Measurements from ENCODE around the gene TPCN2. TPM values are rescaled to one million over a fixed set of nuclear protein-coding genes. Genes with fewer than 3 reads are reported as not detected.
A peak's percentile ranks its signal among the peaks of the same experiment; 100 is the strongest.
"Not testable (repeated sequence)": the region's sequence is repeated elsewhere in the genome, so short reads cannot be mapped to it uniquely, and the experiment has no call there.

Gene TPCN2
- total RNA-seq, 1 experiment from 2014 or later, result 3.0 TPM

DNA sequence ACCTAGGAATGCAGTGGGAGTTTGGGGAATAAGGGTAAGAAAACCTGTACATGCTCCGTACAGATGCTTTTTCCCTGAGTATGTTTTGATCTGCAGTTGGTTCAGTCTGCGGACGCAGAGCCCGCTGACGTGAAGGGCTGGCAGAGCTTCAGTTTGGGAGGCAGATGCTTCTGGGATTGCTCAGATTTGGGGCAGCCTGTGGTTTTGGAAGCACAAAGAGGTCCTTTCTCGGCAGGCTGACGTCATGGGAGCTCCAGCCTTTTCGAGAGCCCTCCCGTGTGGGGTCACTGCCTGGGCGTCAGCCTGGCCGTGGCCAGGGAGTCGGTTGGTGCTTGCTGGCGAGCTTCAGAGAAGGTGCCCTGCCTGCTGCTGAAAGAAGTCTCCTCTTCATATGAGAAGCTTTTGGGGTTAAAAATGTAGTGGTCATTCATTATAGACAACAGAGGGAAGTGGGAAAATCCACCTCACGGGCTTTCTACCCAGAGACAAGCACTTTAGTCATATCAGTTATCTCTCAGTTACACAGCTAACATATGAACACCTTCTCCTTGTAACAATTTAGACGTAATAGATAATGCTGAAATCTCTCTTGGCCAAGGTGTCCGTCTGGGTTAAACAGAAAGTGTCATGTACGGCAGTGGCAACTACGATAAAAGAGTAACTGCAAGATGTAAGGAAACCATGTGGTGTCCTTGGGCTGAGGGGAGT is 26.8 kb downstream of the TPCN2 start:
- peak; percentile 99 for DNase-seq (ENCODE audit: low read depth)

DNA sequence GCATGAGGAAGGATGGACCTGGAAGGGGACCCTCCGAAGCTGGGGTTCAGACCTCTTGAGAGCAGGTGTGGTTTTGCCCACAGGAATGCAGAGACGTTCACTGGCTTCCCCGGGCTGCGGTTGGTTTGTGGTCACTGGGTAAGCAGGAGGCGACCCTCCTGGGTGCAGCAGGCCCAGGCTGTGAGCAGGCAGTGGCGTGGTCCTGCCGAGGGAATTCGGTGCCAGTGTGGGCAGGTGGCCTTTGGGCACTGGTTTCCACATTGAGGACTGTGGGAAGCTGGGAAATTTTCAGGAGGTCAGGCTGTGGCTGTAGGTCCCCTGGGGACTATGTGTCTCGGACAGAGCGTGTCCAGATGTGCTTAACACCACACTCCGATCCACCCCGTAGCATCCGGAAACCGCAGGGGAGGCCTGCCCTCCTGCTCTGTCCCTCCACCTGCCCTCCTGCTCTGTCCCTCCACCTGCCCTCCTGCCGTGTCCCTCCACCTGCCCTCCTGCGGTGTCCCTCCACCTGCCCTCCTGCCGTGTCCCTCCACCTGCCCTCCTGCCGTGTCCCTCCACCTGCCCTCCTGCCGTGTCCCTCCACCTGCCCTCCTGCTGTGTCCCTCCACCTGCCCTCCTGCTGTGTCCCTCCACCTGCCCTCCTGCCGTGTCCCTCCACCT is 27.5 kb downstream of the TPCN2 start:
- peak; percentile 81 for DNase-seq (ENCODE audit: low read depth)

DNA sequence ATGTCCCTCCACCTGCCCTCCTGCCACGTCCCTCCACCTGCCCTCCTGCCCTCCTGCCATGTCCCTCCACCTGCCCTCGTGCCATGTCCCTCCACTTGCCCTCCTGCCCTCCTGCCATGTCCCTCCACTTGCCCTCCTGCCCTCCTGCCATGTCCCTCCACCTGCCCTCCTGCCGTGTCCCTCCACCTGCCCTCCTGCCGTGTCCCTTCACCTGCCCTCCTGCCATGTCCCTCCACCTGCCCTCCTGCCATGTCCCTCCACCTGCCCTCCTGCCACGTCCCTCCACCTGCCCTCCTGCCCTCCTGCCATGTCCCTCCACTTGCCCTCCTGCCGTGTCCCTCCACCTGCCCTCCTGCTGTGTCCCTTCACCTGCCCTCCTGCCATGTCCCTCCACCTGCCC is 28.2 kb downstream of the TPCN2 start:
- DNase-seq (ENCODE audit: low read depth), result not testable (repeated sequence)

DNA sequence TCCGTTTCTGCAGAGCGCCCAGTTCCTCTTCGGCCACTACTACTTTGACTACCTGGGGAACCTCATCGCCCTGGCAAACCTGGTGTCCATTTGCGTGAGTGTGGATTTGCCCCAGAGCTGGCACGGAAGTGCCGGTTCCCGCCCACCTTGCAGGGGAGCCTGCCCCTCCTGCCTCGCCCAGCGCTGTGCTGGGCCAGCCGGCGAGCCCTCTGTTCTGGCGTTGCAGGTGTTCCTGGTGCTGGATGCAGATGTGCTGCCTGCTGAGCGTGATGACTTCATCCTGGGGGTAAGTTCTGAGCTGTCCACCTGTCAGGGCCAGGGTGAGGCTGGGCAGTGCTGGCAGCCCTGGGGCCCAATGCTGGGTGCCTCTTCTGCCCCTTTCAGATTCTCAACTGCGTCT is 29.8 kb downstream of the TPCN2 start:
- DNase-seq (ENCODE audit: low read depth), result no peak

DNA sequence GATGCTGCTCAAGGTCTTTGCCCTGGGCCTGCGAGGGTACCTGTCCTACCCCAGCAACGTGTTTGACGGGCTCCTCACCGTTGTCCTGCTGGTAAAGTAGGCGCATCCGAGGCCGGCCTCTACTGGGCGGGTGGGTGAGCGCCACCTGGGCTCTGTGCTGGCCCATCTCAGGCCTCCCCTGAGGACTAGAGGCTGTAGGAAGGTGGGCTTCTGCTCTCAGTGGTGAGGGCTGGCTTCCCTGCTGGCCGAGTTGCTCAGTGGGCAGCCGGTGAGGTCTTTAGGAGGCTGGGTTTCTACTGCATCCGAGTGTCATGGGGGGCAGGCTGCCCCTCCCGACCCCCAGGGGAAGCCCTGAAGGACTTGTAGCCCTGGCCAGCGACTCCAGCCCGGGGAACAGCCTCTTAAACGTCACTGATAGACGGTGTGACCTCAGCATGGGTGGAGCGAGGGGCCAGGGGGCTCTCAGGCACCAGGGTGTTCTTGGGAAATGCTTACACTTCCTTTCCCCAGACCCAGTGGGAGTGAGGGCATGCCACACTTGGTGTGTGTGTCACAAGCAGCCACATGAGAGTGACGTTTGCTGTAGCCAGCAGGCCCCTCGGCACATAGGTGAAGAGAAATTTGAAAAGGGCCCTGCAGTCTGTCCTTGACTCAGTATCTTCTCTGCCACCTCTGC is 30.3 kb downstream of the TPCN2 start:
- no peak for DNase-seq (ENCODE audit: low read depth)

DNA sequence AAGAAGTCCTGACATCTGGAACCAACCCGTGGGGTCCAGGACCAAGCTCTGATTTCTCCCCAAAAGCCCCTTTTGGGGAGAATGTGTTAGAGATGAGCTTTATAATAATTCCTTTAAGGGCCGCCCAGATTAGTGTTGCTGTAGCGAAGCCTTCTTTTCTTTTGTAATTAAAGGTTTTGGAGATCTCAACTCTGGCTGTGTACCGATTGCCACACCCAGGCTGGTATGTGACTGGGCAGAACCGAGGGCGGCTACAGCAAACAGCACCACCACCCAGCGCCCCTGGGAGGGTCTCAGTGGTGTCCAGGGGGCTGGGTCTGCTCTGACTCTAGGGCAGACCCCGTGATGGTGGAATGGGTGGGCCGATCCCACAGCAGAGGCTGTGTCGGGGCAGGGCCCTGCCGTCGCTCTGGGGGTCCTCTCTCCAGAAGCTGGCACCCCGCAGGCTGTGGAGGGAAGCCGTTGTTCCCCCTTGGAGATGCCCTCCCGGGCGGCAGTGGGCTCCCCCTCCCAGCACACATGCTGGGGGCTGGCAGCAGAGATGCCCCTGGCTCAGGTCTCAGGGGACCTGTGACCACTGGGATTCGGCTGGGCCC is 31.0 kb downstream of the TPCN2 start:
- DNase-seq (ENCODE audit: low read depth), result no peak

DNA sequence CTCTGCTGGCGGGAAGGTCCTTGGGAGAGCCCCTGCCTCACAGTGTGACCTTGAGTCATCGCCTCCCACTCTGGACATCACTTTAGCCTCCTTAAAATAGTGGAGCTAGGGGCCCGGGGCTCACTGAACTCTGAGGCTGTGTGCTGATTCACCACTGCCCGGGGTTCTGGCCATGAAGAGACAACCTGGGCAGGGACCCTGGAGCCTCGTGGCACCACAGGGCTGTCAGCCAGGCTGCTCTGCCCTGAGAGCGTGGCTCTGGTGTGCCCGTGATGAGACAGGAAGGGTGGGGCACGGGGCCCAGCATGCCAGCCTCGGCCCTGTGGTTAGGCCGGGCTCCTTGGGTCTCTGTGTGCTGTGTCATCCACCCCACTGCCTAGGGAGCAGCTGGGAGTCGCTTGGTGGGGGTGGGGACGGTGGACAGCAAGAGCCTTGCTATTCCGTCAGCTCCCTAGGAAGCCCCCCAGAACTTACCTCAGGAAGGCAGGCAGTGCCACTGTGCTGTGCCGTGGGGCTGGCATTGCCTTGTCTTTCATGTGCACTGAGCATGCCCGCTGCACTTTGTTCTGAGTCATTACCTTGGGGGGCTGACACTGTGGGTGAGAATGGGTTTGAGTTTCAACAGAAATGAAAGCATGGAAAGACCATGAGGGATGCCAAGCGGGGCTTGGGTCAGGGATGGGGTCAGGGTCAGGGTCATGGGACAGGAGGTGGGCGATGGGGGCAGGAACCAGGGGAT is 31.7 kb downstream of the TPCN2 start:
- peak; percentile 90 for DNase-seq (ENCODE audit: low read depth)

DNA sequence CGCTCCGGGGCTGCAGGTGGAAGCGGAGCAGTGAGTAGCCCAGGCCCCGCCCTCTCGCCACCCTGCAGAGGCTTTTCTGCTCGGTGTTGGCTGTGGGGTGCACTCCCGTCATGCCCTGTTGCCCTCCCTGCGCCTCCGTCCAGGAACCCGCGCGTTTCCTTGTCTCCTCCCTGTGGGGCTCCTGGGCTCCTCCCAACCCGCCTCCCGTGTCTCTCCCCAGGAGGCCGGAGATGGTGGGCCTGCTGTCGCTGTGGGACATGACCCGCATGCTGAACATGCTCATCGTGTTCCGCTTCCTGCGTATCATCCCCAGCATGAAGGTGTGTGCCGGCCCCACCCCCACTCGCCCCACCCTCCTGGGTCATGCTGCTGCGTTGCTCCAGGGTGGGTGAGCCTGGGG is 32.4 kb downstream of the TPCN2 start:
- no peak for DNase-seq (ENCODE audit: low read depth)

DNA sequence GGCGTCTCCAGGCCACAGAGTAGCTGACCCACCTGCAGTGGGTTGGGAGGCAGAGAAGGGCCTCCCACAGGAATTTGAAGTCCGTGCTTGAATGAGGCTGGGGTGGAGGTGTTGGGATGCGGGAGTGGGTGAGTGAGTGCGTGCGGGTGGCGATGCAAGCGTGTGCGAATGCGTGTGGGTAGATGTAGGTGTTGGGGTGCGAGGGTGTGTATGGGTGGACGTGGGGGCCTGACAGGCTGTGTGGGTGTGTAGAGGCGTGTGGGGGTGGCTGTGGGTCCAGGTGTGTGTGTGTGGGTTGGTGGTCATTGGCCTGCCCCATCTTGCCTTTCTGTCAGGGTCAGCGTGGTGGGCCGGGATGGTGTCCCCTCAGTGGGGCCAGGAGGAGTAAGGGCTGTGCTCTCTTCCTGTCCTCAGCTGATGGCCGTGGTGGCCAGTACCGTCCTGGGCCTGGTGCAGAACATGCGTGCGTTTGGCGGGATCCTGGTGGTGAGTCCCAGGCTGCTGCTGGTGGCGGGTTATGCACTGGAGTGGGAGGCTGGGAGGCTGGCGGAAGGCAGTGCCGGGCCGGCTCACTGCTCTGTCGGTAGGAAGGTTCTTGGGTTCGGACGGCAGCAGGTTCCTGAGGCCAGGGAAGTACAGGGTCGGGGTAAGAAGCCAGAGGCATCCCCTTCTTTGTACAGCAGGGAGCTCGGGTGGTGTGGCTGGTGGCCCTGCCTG is 35.0 kb downstream of the TPCN2 start:
- no peak for DNase-seq (ENCODE audit: low read depth)

DNA sequence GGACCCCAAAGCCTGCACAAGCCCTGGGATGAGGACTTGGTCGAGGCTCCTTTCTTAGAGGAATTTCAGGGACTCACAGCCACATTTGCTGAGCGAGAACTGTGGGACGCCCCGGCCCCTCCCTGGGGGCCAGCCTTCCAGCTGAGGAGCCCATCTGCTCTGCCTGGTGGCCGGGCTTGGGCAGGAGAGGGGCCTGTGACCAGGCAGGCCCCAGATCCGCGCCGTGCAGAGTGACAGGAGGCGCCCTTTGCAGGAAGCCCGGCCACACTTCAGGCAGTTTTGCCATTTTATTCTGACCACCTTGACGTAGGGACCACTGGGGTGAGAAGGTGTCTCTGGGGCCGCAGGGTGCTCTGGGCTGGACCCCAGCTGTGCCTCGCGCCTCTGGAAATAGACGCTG is 35.6 kb downstream of the TPCN2 start:
- DNase-seq (ENCODE audit: low read depth), result no peak

DNA sequence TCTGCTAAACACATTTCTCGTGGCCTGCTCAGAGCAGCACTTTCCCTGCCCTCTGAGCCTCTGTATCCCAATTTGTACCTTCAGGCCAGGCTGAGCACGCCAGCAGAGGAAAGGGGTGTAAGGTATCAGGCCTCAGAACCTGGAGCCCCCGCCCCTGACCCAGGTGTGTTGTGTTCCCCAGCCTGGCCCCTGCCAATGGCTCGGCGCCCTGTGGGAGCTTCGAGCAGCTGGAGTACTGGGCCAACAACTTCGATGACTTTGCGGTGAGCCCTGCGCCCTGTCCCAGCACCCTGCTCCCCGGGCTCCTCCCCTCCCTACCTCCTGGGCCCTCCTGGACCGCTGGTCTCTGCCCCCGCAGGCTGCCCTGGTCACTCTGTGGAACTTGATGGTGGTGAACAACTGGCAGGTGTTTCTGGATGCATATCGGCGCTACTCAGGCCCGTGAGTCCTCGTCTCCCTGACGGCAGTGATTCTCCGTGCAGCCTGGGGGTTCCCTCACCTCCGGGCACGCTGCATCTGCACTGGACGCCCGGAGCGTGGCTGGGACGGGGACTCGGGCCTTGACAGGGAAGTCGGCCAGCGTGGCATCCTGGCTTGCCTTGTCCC is 36.9 kb downstream of the TPCN2 start:
- DNase-seq (ENCODE audit: low read depth), result no peak

DNA sequence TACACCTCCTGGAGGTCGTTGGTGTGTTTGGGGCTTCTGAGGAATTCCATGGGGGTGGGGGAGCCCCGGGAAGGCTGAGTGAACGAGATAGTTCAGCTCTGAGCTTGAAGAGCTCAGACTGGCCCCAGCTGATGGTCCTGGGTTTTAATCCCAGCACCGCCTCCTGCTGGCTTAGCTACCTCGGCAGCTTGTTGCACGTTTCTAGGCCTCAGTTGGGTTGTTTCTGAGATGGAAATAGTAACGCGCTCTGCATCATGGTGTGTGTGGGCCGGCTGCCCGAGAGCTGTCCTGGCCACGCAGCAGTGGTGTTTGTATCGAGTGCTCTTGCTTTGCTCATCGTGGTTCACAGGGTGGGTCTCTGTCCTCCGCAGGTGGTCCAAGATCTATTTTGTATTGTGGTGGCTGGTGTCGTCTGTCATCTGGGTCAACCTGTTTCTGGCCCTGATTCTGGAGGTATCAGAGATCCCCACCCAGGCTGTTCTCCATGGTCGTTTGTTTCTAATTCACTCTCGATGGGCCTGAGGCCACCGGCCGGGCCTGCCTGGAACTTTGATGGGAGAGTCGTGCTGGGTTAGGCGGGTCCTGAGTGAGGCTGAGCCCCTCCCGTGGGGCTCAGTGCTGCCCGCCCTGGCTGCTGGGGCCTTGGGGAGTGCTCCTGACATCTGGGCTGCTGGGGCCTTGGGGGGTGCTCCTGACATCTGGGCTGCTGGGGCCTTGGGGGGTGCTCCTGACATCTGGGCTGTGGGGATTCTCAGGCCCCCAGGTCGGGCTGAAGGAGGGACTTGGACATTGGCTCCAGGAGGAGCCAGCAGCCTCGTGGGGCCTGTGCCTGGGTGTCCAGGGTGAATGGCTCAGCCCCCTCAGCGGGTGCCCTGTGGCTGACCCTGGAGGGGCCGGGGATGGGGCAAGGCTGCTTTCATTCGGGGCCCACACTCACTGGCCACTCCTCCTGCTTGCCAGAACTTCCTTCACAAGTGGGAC is 37.7 kb downstream of the TPCN2 start:
- no peak for DNase-seq (ENCODE audit: low read depth)

DNA sequence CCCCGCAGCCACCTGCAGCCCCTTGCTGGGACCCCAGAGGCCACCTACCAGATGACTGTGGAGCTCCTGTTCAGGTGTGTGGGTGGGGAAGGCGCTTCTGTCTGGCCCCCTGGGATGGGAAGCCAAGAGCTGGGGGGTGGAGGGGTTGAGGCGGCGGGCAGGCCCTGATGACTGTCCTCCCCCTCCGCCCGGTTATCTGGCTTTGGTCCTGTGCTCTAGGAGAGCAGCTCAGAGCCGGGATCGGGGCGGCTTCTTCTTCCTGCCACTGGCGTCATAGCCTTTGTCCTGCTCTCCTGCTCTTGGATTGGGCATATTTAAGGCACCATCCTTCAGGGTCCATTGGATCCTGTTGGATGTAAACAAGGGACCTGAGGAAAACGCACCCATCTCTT is 38.4 kb downstream of the TPCN2 start:
- no peak for DNase-seq (ENCODE audit: low read depth)

DNA sequence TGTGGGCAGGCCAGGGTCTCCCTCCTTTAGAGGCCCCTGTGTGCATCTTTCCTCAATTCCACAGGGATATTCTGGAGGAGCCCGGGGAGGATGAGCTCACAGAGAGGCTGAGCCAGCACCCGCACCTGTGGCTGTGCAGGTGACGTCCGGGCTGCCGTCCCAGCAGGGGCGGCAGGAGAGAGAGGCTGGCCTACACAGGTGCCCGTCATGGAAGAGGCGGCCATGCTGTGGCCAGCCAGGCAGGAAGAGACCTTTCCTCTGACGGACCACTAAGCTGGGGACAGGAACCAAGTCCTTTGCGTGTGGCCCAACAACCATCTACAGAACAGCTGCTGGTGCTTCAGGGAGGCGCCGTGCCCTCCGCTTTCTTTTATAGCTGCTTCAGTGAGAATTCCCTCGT is 39.1 kb downstream of the TPCN2 start:
- no peak for DNase-seq (ENCODE audit: low read depth)

DNA sequence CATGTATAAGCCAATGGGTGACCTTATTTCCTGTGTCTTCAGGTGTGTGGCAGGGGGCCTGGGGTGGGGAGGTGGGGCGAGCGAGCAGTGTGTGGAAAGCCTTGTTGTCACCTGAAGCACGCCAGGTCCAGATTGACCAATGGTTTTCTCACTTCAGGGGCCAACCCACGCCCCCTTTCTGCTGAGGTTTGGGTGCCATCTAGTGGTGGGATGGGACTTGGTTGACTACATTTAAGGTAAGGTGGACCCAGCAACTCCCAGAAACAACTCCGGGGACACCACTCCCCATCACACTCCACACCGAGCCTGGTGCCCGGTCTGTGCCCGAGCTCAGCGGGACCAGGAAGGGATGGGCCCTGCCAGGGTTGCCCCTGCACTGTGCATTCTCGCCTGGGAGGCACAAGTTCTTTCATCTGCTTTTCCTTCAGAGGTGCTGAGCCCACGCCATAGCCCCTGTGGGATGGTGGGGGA is 40.0 kb downstream of the TPCN2 start:
- DNase-seq (ENCODE audit: low read depth), result peak; percentile 79

DNA sequence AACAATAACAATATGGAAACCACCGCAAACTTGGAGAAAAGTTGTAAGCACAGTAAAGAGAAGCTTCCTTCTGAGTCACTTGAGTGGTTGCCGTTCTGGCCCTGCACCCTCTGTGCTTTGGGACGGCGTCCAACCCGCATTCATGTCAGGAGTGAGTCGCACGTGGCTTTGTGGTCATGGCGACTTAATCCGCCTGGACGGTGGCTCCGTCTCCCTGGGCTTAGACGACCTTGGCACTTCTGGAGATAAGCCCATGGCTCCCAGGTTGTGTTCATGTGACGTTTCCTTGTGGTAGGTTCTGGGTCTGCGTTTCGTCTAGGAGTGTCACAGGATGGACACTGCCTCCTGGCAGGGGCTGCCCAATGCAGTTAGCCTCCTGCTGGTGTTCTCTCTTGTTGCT is 40.5 kb downstream of the TPCN2 start:
- DNase-seq (ENCODE audit: low read depth), result peak; percentile 94

DNA sequence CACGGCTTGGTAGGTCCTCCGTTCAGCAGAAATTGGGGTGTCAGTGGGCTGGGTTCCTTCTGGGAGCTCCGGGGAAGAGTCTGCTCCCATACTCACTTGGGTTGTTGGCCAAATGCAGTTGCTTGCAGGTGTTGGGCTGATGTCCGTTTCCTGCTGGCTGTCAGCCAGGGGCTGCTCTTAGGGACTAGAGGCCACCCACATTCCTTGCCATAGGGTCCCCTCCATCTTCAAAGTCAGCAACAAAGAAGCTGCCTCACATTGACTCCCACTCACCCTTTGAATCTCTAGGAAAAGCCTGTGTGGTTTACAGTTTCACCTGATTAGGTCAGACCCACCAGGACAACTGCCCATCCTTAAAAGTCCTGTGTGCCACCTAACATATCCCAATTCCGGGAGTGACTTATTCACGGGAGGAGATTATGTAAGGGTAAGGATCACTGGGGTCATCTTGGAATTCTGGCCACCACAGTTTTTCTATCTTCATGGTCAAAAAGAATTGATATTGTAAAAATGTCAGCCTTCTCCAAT is 43.0 kb downstream of the TPCN2 start:
- DNase-seq (ENCODE audit: low read depth), result no peak

DNA sequence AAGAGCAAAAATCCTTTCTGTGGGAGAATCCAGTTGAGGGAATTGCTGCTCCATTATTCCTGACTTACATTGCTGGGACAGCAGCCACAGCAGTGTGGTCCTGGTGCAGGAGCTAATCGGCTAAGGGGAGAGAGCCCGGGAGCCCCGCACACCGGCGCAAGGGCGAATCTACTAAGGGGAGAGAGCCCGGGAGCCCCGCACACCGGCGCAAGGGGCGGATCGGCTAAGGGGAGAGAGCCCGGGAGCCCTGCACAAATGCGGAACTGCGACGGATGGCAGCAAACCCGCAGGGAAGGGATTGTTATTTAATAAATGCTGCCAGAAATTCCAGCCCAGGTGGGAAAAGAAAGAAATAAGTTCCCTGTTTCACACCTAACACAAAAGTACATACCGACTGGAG is 43.5 kb downstream of the TPCN2 start:
- no peak for DNase-seq (ENCODE audit: low read depth)

DNA sequence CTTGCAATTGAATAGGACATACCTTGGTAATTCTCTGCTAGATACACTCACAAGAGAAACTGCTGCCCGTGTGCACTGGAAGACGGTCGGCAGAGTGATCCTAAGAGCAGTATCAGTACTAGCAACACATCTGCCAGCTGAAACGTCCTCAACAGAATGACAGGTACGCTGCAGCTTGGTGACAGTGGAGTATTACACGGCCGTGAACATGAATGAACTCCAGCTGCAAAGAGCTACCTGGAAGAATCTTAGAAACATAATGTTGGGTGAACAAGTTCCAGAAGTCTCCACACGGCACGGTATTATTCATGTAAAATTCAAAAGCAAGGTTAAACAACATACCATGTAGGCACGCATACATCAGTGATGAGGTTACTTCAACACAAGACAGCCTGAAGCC is 44.4 kb downstream of the TPCN2 start:
- DNase-seq (ENCODE audit: low read depth), result no peak
